HEK293T (cell line): Measurements from ENCODE around the gene ALK.

Experiments used
- ARNT ChIP-seq: fragments of 450-650 bp; IDR thresholded peaks from 2 replicates; pipeline ENCODE4 v1.6.1; 2017; ENCODE audit warnings: mild to moderate bottlenecking
- BHLHE40 ChIP-seq: fragments of 450-650 bp; IDR thresholded peaks from 2 replicates; pipeline ENCODE4 v1.6.1; 2016; ENCODE audit warnings: mild to moderate bottlenecking, moderate library complexity, borderline replicate concordance
- CTBP1 ChIP-seq: fragments of 450-650 bp; IDR thresholded peaks from 2 replicates; pipeline ENCODE4 v1.6.1; 2016; ENCODE audit warnings: borderline replicate concordance
- ELF4 ChIP-seq: fragments of 450-650 bp; IDR thresholded peaks from 2 replicates; pipeline ENCODE4 v1.6.1; 2017; ENCODE audit warnings: antibody characterized with exemption
- FOXM1 ChIP-seq: fragments of 450-650 bp; IDR thresholded peaks from 2 replicates; pipeline ENCODE4 v1.6.1; 2017; ENCODE audit warnings: mild to moderate bottlenecking, borderline replicate concordance
- LEF1 ChIP-seq: fragments of 450-650 bp; IDR thresholded peaks from 2 replicates; pipeline ENCODE4 v1.6.1; 2017; ENCODE audit warnings: mild to moderate bottlenecking, borderline replicate concordance
- NFRKB ChIP-seq: fragments of 450-650 bp; IDR thresholded peaks from 2 replicates; pipeline ENCODE4 v1.6.1; 2016; ENCODE audit warnings: mild to moderate bottlenecking, moderate library complexity
- PKNOX1 ChIP-seq: fragments of 450-650 bp; IDR thresholded peaks from 2 replicates; pipeline ENCODE4 v1.6.1; 2016
- SP1 ChIP-seq: fragments of 450-650 bp; IDR thresholded peaks from 2 replicates; pipeline ENCODE4 v1.6.1; 2017
- TARDBP ChIP-seq: fragments of 450-650 bp; IDR thresholded peaks from 2 replicates; pipeline ENCODE4 v1.6.1; 2016

GRCh38 chr2:29218550-29219125, 702.7 kb downstream of the ALK start:
- TF ChIP-seq FOXM1 (no peak), SP1 (no peak), BHLHE40 (no peak), ELF4 (no peak), ARNT (no peak), TARDBP (no peak), CTBP1 (no peak), LEF1 (no peak), NFRKB (no peak), PKNOX1 (no peak)
